NCI-H2196 treated with DMSO at 0.1 percent for 48 hours (cell line): ENCODE data around the gene TRIP4.

Experiments used
- DNase-seq: peaks from one replicate; lab custom pipeline; 2025; ENCODE audit not compliant: unreplicated experiment; lab: John Stamatoyannopoulos, UW

Gene TRIP4

DNA sequence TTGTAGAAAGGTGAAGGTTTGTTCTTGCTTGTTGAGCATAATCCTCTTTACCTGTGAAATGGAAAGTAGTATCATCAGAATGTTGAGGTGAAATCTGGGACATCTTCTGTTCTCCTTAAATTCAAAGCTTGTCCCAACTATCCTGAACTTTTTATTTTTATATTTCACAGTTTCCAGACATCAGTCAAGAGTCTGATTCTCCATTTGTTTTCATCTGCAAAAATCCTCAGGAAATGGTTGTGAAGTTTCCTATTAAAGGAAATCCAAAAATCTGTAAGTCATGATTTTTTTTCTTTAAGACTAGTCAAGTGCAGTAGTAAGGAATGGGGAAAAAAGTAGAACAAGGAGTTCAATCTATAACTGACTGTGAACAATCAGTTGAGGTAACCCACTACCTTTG, 57.2 kb downstream of the TRIP4 start:
- no peak for DNase-seq

- no peak for DNase-seq
Measured at GRCh38 chr15:64447536-64448315, 60.1 kb downstream of the TRIP4 start.

DNA sequence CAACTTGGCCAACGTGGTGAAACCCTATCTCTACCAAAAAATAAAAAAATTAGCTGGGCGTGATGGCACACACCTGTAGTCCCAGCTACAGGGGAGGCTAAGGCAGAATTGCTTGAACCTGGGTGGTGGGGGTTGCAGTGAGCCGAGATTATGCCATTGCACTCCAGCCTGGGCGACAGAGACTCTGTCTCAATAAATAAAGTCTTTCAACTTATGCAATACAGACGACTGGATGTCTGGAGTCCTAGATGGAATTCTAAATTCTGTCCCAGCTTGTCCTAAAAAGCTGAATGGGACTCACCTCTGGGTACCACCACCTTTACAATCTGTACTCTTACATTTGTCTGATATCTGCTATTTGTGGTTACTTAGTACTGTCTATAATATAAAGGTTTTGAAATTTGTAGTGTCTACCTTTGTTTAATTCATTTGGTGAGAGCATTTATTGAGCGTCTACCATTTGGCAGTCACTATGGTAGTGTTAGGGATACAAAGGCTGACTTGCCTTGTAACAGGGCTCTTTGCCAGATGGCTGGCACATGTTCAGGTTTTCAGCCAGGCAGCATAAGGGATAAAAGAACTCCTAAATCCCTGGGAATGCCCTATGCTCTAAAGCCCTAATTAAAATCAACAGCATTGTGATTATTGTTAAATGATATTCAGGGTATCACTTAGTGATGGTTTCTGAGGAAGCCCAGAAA, 65.5 kb downstream of the TRIP4 start:
- no peak for DNase-seq

DNA sequence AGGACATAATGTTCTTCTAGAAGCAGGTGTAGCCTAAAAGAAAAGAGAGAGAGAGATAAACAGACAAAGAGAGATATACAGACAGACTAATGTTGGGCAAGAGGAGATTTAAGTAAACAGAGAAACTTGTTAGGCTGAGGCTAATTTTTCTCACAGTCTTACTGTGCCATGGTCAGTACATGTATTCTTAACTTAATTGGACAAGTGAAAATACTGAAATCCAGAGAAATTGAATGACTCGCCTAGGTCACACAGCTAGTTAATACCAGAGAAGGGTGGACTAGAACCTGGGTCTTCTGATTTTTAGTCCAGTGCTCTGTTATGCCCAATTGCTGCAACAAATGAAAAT, 66.0 kb downstream of the TRIP4 start:
- DNase-seq: no peak

DNA sequence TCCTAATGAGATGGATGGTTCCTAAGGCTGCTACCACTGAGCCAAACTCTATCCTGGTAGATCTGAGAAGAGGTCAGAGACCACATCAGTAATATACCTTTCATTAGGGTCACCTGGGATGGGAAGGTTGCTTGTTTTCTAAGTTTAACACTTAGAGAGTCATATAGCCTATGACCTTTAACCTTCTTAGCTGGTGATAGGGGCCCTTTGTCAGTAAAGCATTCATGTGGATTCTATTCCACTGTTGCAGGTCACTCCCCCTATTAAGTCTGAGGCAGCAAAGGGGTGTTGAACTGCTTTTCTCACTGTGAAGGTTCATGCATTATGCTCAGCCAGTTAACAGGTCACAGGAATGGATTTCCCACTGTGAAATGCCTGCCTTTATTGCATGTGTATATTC, 66.6 kb downstream of the TRIP4 start:
- DNase-seq: no peak

GRCh38 chr15:64455961-64456371, 68.3 kb downstream of the TRIP4 start:
- DNase-seq: no peak

DNA sequence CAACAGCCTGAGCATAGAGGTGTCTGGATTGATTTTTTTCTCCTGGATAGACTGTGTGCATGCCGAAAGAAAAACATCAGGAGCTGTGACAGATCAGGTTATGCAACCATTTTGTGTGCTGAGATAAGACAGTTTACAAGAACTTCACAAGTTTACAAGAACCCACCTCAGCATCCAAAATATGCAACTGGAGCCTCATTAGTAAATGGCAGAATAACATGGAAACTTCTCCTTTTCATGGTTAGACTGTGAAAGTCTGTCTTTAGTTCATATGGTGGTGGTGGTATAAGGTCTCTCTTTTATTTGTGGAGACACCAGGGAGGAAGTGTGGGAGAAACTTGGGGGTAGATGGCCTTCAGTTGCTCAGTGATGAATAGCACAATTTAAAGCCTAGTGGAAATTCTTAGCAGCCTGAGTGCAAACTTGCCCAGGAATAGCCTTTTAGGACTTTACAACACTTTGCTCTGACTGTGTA, 69.0 kb downstream of the TRIP4 start:
- DNase-seq: no peak

DNA sequence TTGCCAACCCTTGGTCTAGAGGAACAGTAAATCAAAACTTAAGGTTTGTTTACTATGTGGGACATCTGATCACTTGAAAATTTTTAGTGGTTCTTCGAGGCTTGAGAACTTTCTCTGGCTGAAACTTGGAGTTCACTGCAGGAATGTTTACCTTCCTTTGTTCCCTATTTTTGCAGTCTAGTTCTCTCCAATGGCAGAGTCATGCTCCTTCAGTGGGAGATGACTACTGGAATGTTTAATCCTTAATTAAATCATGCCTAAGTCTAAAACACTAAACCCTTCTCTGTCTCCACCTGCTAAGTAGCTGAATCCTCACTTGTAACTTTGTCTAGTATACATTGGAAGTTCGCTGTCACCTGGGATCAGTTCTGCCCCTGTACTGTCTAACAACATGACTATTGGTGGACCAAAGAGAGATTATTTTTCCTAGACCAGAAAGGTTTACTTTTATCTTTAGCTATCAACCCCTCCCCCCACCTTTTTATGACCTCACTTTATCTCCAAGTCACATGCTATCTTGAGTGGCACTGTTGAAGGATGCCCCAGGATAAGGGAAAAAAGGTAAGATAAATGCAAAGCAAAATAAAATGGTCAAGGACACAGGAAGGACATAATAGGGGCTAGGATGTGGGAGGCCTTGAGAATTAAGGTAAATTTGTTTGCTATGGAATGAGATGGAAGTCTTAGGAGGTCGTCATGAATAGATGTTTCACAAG, 71.6 kb downstream of the TRIP4 start:
- DNase-seq: no peak

DNA sequence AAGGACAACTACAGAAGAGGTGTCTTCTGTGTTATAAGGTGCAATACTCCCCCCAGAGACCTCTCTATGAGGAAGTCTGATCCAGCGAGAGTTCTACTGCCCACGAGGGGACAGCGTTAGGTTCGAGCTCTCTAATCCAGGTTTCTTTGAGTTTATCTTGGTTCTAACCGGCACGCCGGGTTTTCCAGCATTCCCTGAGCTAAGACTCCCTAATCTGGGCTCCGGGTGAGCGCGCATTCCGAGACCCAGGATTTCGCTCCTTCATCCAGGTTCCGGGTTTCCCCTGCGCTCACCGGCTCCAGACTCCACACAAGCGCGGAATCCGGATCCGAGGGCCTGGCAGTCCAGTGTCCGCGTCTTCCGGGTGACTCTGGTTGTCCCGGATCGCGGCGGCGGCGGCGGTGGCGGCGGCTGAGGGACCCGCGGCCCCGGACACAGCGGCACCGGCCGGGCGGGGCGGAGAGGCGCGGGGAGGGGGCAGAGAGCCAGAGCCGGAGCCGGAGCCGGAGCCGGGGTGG, 72.6 kb downstream of the TRIP4 start, which contains the start of gene ZNF609:
ZNF609 (plus strand) TSS at position 373 of the 518 bp plus-strand sequence. CDS start 38,842 bp downstream, outside the sequence.
- DNase-seq: peak; percentile 56

- peak; percentile 16 for DNase-seq
Measured at GRCh38 chr15:64460724-64461720, 73.4 kb downstream of the TRIP4 start.

DNA sequence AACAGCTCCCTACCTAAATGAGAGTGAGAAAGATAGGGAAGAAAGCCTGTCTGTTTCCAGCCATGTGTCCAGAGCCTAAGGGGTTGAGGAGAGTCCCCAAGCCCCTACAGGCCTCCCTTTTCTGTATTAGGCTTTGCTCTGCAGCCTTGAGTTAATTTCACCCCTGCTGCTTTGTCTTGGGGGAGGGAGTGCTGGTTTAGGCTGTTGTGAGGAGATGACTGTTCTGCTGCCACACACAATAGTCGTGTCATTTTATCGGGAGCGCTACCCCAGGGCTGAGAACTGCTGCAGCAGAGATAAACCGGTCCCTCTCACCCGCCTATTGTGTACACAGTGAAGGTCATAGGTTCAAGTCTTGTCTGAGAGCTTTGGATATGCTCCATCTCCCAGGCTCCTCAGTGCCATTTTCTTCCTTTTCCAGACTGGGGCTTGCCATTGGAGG, 74.1 kb downstream of the TRIP4 start:
- no peak for DNase-seq

- DNase-seq: no peak
Measured at GRCh38 chr15:64462492-64462891, 74.9 kb downstream of the TRIP4 start.

GRCh38 chr15:64464276-64465005, 76.8 kb downstream of the TRIP4 start:
- DNase-seq: peak; percentile 11

DNA sequence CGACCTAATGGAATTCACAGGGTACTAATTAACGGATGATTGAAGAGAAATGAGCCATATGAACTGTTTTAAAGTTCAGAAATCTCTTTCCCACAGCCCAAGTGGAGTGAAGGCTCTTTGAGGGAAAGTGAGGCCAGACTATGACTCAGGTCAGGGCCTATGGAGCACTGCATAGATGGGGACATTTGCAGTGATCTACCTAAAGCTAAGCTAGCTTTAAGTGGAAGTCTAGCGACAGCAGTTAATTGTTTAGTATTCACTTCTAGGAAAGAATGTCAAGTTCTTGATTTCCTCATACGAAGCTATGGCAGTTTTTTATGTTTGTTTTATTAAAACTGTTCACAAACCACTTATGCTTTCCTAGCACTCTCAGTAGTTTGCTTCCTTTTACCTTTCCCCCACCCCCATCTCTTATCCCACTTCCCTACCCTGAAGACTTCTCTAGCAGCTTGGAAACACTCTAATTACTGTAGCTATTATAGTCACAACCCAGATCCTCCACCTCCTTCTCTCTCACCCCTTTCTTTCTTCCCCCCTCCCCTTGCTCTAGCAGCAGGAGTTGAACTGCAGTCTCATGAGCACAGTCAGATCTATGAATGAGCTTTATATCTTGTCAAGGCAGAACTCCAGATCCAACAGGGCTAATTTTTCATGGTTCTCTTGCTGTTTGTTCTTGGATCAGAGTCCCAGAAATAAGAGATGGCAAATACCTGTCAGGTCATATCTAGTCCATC, 78.9 kb downstream of the TRIP4 start:
- DNase-seq: no peak

GRCh38 chr15:64472161-64472560, 84.5 kb downstream of the TRIP4 start:
- no peak for DNase-seq

GRCh38 chr15:64474846-64475245, 87.2 kb downstream of the TRIP4 start:
- no peak for DNase-seq

GRCh38 chr15:64476550-64476949, 88.9 kb downstream of the TRIP4 start:
- DNase-seq: no peak

- DNase-seq: no peak
Measured at GRCh38 chr15:64478863-64479262, 91.2 kb downstream of the TRIP4 start.

DNA sequence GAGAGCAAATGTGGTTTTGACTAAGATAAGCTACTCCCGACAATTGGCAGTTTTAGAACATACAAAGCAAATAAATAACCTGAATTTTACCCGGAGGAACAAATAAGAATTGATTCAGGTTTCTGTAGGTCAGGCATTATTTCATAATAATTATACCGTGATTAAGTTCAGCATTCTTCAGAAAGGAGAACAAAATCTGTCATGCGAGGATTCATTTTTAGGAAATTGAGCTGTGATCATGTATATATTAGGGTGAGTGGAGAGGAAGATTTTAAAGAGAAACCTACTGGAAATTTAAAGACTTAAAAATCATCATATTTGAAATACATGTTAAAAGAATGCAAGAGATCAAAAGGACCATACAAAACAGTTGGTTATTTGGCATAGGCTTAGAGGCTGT, 93.3 kb downstream of the TRIP4 start:
- no peak for DNase-seq
